Measurements from ENCODE around the gene IRAK1.

Gene IRAK1

GRCh38 chrX:154056770-154057241 is 37.1 kb upstream of the IRAK1 start:
- no peaks in the 10 kb centered on the region for H3K4me1 ChIP-seq (ENCODE audit: insufficient read depth, low read length)
- H3K4me3 ChIP-seq (ENCODE audit: low read depth in 1 of 2, low read length in 2 of 2), result no peak overlapping the region
- H3K4me2 ChIP-seq (ENCODE audit: insufficient read depth, low read length), result no peak overlapping the region
- ATAC-seq (ENCODE audit: insufficient read depth, low read depth) (no peak), DNase-seq (no peak)
- H3K9ac ChIP-seq (ENCODE audit: low read depth, low read length), result no peak overlapping the region
- no peak overlapping the region for H3K27ac ChIP-seq (ENCODE audit: low read length)
- H3K36me3 ChIP-seq (ENCODE audit: insufficient read depth, low read length), result peaks cover 44% of the 10 kb centered on the region
- H4K20me1 ChIP-seq (ENCODE audit: insufficient read depth, low read length), result peaks cover 52% of the 10 kb centered on the region
- H3K27me3 ChIP-seq (ENCODE audit: insufficient read depth, low read length, poor library complexity), result no peaks in the 10 kb centered on the region
- TF ChIP-seq CTCF (IDR thresholded peaks at IDR 0.05; ENCODE audit: borderline replicate concordance, extremely low read depth, low read length, poor library complexity, severe bottlenecking), result no peak
- H3K9me3 ChIP-seq (ENCODE audit: insufficient read depth, low read length, severe bottlenecking), result no peaks in the 10 kb centered on the region
- peaks cover 82% of the 10 kb centered on the region for H3K79me2 ChIP-seq (ENCODE audit: insufficient read depth, low read length)
- H2AFZ ChIP-seq (ENCODE audit: low read depth, low read length), result no peak overlapping the region

GRCh38 chrX:154051201-154051810 is 31.6 kb upstream of the IRAK1 start:
- Histone ChIP-seq H3K9ac (ENCODE audit: low read depth, low read length) (no peak overlapping the region), H3K27ac (ENCODE audit: low read length) (peak overlapping the region; percentile 30; the same call in 1 of the 2 replicates), H3K9me3 (ENCODE audit: insufficient read depth, low read length, severe bottlenecking) (no peaks in the 10 kb centered on the region), H3K27me3 (ENCODE audit: insufficient read depth, low read length, poor library complexity) (no peaks in the 10 kb centered on the region), H3K4me2 (ENCODE audit: insufficient read depth, low read length) (no peak overlapping the region), H3K36me3 (ENCODE audit: insufficient read depth, low read length) (peaks cover 48% of the 10 kb centered on the region), H4K20me1 (ENCODE audit: insufficient read depth, low read length) (peaks cover 34% of the 10 kb centered on the region), H2AFZ (ENCODE audit: low read depth, low read length) (no peak overlapping the region), H3K79me2 (ENCODE audit: insufficient read depth, low read length) (peaks cover 78% of the 10 kb centered on the region), H3K4me1 (ENCODE audit: insufficient read depth, low read length) (no peaks in the 10 kb centered on the region; the same call in none of the 2 replicates), H3K4me3 (ENCODE audit: low read depth in 1 of 2, low read length in 2 of 2) (no peak overlapping the region)
- DNase-seq (peak; percentile 68), ATAC-seq (ENCODE audit: insufficient read depth, low read depth) (peak; percentile 84)
- no peak for TF ChIP-seq EZH2 (IDR thresholded peaks at IDR 0.05; ENCODE audit: borderline replicate concordance, low read depth, low read length, severe bottlenecking)
- peak; percentile 77 for TF ChIP-seq CTCF (IDR thresholded peaks at IDR 0.05; ENCODE audit: borderline replicate concordance, extremely low read depth, low read length, poor library complexity, severe bottlenecking)

- no peaks in the 10 kb centered on the region for H3K27me3 ChIP-seq (ENCODE audit: insufficient read depth, low read length, poor library complexity)
- H3K4me2 ChIP-seq (ENCODE audit: insufficient read depth, low read length), result no peak overlapping the region
- no peaks in the 10 kb centered on the region; the same call in none of the 2 replicates for H3K4me1 ChIP-seq (ENCODE audit: insufficient read depth, low read length)
- no peak overlapping the region for H2AFZ ChIP-seq (ENCODE audit: low read depth, low read length)
- H3K9me3 ChIP-seq (ENCODE audit: insufficient read depth, low read length, severe bottlenecking), result no peaks in the 10 kb centered on the region
- H3K36me3 ChIP-seq (ENCODE audit: insufficient read depth, low read length), result peaks cover 49% of the 10 kb centered on the region
- TF ChIP-seq CTCF (IDR thresholded peaks at IDR 0.05; ENCODE audit: borderline replicate concordance, extremely low read depth, low read length, poor library complexity, severe bottlenecking), result no peak
- TF ChIP-seq EZH2 (IDR thresholded peaks at IDR 0.05; ENCODE audit: borderline replicate concordance, low read depth, low read length, severe bottlenecking), result no peak
- H3K79me2 ChIP-seq (ENCODE audit: insufficient read depth, low read length), result peaks cover 80% of the 10 kb centered on the region
- no peak for ATAC-seq (ENCODE audit: insufficient read depth, low read depth)
- no peak for DNase-seq
- H3K9ac ChIP-seq (ENCODE audit: low read depth, low read length), result no peak overlapping the region
- peaks cover 34% of the 10 kb centered on the region for H4K20me1 ChIP-seq (ENCODE audit: insufficient read depth, low read length)
- H3K27ac ChIP-seq (ENCODE audit: low read length), result no peak overlapping the region
- no peak overlapping the region for H3K4me3 ChIP-seq (ENCODE audit: low read depth in 1 of 2, low read length in 2 of 2)
Observed at GRCh38 chrX:154050113-154050495, 30.4 kb upstream of the IRAK1 start.

Measured in DND-41 (cell line).